Tibial nerve (tissue), 4 donors: ENCODE data around the gene ENTR1. TPM values are rescaled to one million over a fixed set of nuclear protein-coding genes. Genes with fewer than 3 reads are reported as not detected.

Experiments used
- DNase-seq, 2 donors: peaks; one replicate each; pipeline ENCODE4 v3.0.0-alpha.2; 2019; ENCODE audit warnings: low spot score in 2 of 2
- H3K27ac ChIP-seq, 4 donors: fragments of 200-600 bp; sonication (generic) in 3 of 4; one replicate each; pipeline ENCODE4 v1.5.1; 2017 to 2019; ENCODE audit warnings: mild to moderate bottlenecking in 1 of 4
- H3K27me3 ChIP-seq, 2 donors: fragments of 200-600 bp; sonication (generic) in 1 of 2; one replicate each; pipeline versions ENCODE4 v1.5.1 to v1.6.0; 2017 to 2019
- H3K36me3 ChIP-seq, 3 donors: fragments of 200-600 bp; sonication (generic); one replicate each; pipeline ENCODE4 v1.5.1; 2018 to 2019
- H3K4me1 ChIP-seq, 4 donors: fragments of 200-600 bp; sonication (generic) in 3 of 4; one replicate each; pipeline ENCODE4 v1.5.1; 2017 to 2019
- H3K4me3 ChIP-seq, 4 donors: fragments of 200-600 bp; sonication (generic) in 3 of 4; one replicate each; pipeline ENCODE4 v1.5.1; 2017 to 2019; ENCODE audit warnings: mild to moderate bottlenecking in 1 of 4, moderate library complexity in 1 of 4
- H3K9me3 ChIP-seq, 4 donors: fragments of 200-600 bp; sonication (generic) in 3 of 4; one replicate each; pipeline ENCODE4 v1.5.1; 2017 to 2019
- CTCF ChIP-seq, 5 experiments: fragments of 200-600 bp in 3 of 5; fragments of 450-650 bp in 2 of 5; sonication (generic) in 3 of 5; IDR thresholded peaks; one replicate each; pipeline ENCODE4 v1.5.1; 2016 to 2019; ENCODE audit warnings: antibody characterized with exemption in 5 of 5, mild to moderate bottlenecking in 3 of 5, moderate library complexity in 2 of 5
- EP300 ChIP-seq, 2 donors: sonication (generic); formaldehyde crosslinking; IDR thresholded peaks; one replicate each; pipeline ENCODE4 v1.6.1; 2017; ENCODE audit warnings: antibody characterized with exemption in 2 of 2, mild to moderate bottlenecking in 1 of 2
- POLR2A ChIP-seq, 2 donors: fragments of 450-650 bp; IDR thresholded peaks; one replicate each; pipeline ENCODE4 v1.6.1; 2017; ENCODE audit warnings: antibody characterized with exemption in 2 of 2, mild to moderate bottlenecking in 2 of 2, moderate library complexity in 2 of 2
- WGBS, 2 donors: methylation state at CpG; one replicate each; pipeline ENCODE4 v1.1.5; 2018; 5-methylcytosine and 5-hydroxymethylcytosine counted together
- total RNA-seq, 4 donors: library from RNA; depleted of rRNA; stranded (reverse); fragments of >200 nt; gene quantifications; one replicate each; pipeline ENCODE4 v1.1.0, GENCODE V29; 2016

ENTR1 gene
- total RNA-seq, 4 donors from 2014 or later = 52.6 to 101 (median 70.9) TPM

GRCh38 chr9:136455043-136456002, 44.9 kb upstream of the ENTR1 start:
- Histone ChIP-seq H3K4me3 (no peak overlapping the region), H3K4me1 (no peaks in the 10 kb centered on the region), H3K27ac (no peak overlapping the region), H3K27me3 (no peaks in the 10 kb centered on the region), H3K9me3 (no peaks in the 10 kb centered on the region), H3K36me3 (peaks cover 10 to 99% (median 62%) of the 10 kb centered on the region in 3 donors)
- 88 to 93% methylated on average over 33 to 43 of the region's 43 CpGs for WGBS, 2 donors
- no peak for DNase-seq
- TF ChIP-seq CTCF (IDR thresholded peaks at IDR 0.05) (no peak), POLR2A (IDR thresholded peaks at IDR 0.05) (no peak), EP300 (IDR thresholded peaks at IDR 0.05) (no peak)

- no peaks in the 10 kb centered on the region for H3K4me1 ChIP-seq
- no peaks in the 10 kb centered on the region for H3K9me3 ChIP-seq
- no peak for DNase-seq
- no peak overlapping the region for H3K27ac ChIP-seq
- H3K36me3 ChIP-seq = peaks cover 3 to 99% (median 56%) of the 10 kb centered on the region in 3 donors
- H3K27me3 ChIP-seq = no peaks in the 10 kb centered on the region
- WGBS, 2 donors = 83 to 90% methylated on average over 17 to 24 of the region's 25 CpGs
- TF ChIP-seq POLR2A (IDR thresholded peaks at IDR 0.05) = no peak
- no peak for TF ChIP-seq EP300 (IDR thresholded peaks at IDR 0.05)
- no peak for TF ChIP-seq CTCF (IDR thresholded peaks at IDR 0.05)
- no peak overlapping the region for H3K4me3 ChIP-seq
Measured at GRCh38 chr9:136454026-136454796, 43.8 kb upstream of the ENTR1 start.

GRCh38 chr9:136453326-136453725, 42.9 kb upstream of the ENTR1 start:
- H3K27ac ChIP-seq = no peak overlapping the region
- WGBS, 2 donors = 89 to 92% methylated on average over 11 of the region's 11 CpGs
- peaks cover 3 to 99% (median 56%) of the 10 kb centered on the region in 3 donors for H3K36me3 ChIP-seq
- TF ChIP-seq CTCF (IDR thresholded peaks at IDR 0.05) (no peak), POLR2A (IDR thresholded peaks at IDR 0.05) (no peak), EP300 (IDR thresholded peaks at IDR 0.05) (no peak)
- no peaks in the 10 kb centered on the region for H3K27me3 ChIP-seq
- no peaks in the 10 kb centered on the region for H3K4me1 ChIP-seq
- no peak overlapping the region for H3K4me3 ChIP-seq
- DNase-seq = no peak
- H3K9me3 ChIP-seq = no peaks in the 10 kb centered on the region

GRCh38 chr9:136451221-136451877, 40.9 kb upstream of the ENTR1 start:
- H3K27ac ChIP-seq = no peak overlapping the region
- no peak for DNase-seq
- WGBS, 2 donors = 83 to 84% methylated on average over 26 of the region's 26 CpGs
- no peaks in the 10 kb centered on the region for H3K27me3 ChIP-seq
- H3K4me1 ChIP-seq = no peaks in the 10 kb centered on the region
- no peaks in the 10 kb centered on the region for H3K9me3 ChIP-seq
- H3K4me3 ChIP-seq = no peak overlapping the region
- TF ChIP-seq POLR2A (IDR thresholded peaks at IDR 0.05) (no peak), CTCF (IDR thresholded peaks at IDR 0.05) (no peak), EP300 (IDR thresholded peaks at IDR 0.05) (no peak)
- H3K36me3 ChIP-seq = peaks cover 3 to 99% (median 50%) of the 10 kb centered on the region in 3 donors
